Lower leg skin (tissue), 4 donors: ENCODE data around the gene MSANTD2. TPM values are rescaled to one million over a fixed set of nuclear protein-coding genes. Genes with fewer than 3 reads are reported as not detected.

Experiments
- DNase-seq, 2 donors: peaks; one replicate each; pipeline ENCODE4 v3.0.0-alpha.2; 2019; ENCODE audit warnings: low spot score in 2 of 2
- H3K4me3 ChIP-seq: fragments of 200-600 bp; sonication (generic); 2 replicates; pipeline ENCODE4 v1.5.1; 2017; ENCODE audit warnings: mild to moderate bottlenecking, low read depth; ENCODE audit not compliant: poor library complexity, severe bottlenecking
- POLR2A ChIP-seq, 2 donors: fragments of 450-650 bp; IDR thresholded peaks; one replicate each; pipeline ENCODE4 v1.6.1; 2016 to 2017; ENCODE audit warnings: antibody characterized with exemption in 2 of 2, mild to moderate bottlenecking in 1 of 2, moderate library complexity in 1 of 2
- WGBS, 2 donors: methylation state at CpG; one replicate each; pipeline ENCODE4 v1.1.5; 2018; 5-methylcytosine and 5-hydroxymethylcytosine counted together
- intact Hi-C: fragments of 100-400 bp; cut with DNase I; formaldehyde crosslinking; loops from one replicate; pipeline ENCODE4 v1.15.0; 2023; ENCODE audit warnings: low total_unique reads
- total RNA-seq, 4 donors: library from RNA; depleted of rRNA; stranded (reverse); fragments of >200 nt; gene quantifications; one replicate each; pipeline ENCODE4 v1.1.0, GENCODE V29; 2016
- TF ChIP-seq, protein P1 (sequence below), 3 donors: fragments of 450-650 bp; IDR thresholded peaks; one replicate each; pipeline ENCODE4 v1.5.1; 2016; ENCODE audit warnings: antibody characterized with exemption in 3 of 3, mild to moderate bottlenecking in 3 of 3, moderate library complexity in 2 of 3

MSANTD2 gene
- total RNA-seq, 4 donors from 2014 or later = 11.5 to 21.2 (median 15.2) TPM

DNA sequence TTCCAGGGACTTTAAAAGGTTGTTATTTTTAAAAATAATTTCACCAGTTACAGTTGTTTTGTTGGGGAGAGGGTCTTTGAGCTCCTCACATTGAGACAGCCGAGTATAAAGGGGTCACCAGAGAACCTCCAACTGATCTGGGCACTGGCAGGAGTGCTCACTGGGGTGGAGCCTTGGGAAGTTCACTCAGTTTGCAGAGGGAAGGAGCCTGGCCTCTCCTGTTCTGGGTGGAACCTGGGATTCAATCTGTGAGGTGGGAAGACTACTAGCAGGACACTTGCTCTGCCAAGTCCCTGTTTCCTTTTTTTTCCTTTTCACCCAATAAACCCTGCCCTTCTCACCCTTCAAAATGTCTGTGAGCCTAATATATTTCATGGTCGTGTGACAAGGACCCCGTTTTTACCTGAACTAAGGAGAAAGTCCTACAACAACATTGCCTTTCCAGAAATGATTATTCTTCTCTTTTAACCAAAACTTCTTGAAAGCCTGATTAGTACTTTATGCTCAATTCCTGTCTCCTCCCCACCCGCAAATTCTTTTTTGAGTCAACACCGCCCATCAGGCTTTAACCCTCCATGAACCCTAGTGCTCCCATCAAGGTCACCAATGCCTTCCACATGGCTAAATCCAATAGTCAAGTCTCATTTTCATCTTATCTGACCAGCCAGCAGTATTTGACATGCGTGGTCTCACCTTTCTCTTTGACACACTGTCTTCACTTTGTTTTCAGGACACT is 22.0 kb upstream of the MSANTD2 start:
- TF ChIP-seq, protein P1, sequence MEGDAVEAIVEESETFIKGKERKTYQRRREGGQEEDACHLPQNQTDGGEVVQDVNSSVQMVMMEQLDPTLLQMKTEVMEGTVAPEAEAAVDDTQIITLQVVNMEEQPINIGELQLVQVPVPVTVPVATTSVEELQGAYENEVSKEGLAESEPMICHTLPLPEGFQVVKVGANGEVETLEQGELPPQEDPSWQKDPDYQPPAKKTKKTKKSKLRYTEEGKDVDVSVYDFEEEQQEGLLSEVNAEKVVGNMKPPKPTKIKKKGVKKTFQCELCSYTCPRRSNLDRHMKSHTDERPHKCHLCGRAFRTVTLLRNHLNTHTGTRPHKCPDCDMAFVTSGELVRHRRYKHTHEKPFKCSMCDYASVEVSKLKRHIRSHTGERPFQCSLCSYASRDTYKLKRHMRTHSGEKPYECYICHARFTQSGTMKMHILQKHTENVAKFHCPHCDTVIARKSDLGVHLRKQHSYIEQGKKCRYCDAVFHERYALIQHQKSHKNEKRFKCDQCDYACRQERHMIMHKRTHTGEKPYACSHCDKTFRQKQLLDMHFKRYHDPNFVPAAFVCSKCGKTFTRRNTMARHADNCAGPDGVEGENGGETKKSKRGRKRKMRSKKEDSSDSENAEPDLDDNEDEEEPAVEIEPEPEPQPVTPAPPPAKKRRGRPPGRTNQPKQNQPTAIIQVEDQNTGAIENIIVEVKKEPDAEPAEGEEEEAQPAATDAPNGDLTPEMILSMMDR (IDR thresholded peaks at IDR 0.05) = no peak
- intact Hi-C loops = no loop called here
- 63 to 66% methylated on average over 6 of the region's 6 CpGs for WGBS, 2 donors
- DNase-seq = no peak
- H3K4me3 ChIP-seq = no peak overlapping the region

DNA sequence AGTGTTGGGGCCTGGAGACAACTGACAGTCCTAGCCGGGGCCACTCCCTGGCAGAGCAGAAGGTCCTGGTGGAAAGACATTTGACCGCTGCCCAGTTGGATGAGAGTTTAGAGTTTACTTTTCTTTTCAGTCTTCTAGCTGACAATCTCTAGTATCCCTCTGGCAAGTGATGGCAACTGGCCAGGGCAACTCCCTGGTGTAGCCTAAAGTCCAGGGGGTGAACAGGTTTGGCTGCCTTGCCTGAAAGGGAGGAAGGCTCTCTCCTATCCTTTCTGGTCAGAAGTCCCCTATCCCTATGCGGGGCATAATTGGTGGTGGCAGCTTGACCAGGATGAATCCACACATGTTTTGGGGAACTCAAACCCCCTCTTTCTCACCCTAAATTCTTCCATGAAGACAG is 16.8 kb upstream of the MSANTD2 start:
- 91 to 95% methylated on average over 3 of the region's 3 CpGs for WGBS, 2 donors
- TF ChIP-seq POLR2A (IDR thresholded peaks at IDR 0.05) = no peak
- TF ChIP-seq, protein P1 (IDR thresholded peaks at IDR 0.05) = no peak
- intact Hi-C loops = no loop called here
- no peak for DNase-seq
- no peak overlapping the region for H3K4me3 ChIP-seq

DNA sequence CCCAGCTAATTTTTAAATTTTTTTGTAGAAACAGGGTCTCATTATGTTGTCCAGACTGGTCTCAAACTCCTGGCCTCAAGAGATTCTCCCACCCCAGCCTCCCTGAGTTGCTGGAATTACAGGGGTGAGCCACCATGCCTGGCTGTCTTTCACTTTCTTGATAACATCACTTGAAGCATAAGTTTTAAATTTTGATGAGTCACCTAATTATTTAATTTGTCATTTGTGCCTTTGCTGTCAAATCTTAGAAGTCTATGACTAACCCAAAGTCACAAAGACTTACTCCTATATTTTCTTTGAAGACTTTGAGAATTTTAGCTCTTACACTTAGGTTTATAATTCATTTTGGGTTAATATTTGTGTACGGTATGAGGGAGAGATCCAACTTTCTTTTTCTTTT is 14.5 kb upstream of the MSANTD2 start:
- intact Hi-C loops = no loop called here
- WGBS, 2 donors = 92% methylated on average over 1 of the region's 1 CpG
- H3K4me3 ChIP-seq = no peak overlapping the region
- TF ChIP-seq, protein P1 (IDR thresholded peaks at IDR 0.05) = no peak
- TF ChIP-seq POLR2A (IDR thresholded peaks at IDR 0.05) = no peak
- DNase-seq = no peak

DNA sequence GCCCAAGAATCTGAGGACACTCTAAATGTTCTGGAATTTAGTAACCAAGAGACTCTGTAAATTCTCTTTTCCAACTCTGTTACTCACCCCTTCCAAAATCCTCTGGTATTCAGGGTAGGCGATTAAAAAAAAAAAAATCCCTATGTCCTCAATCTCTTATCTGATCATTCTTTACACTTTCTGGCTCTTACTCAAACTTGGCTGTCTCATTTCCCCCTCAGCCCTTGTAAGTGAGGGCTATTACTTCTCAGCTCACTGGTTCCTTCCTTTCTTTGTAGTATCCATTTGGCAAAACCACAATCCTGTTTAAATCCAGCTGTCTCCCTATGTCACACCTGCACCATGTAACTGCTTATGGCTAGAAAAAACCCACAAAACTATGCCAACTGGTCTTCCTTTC is 12.7 kb upstream of the MSANTD2 start:
- intact Hi-C loops = no loop called here
- DNase-seq = no peak
- TF ChIP-seq, protein P1 (IDR thresholded peaks at IDR 0.05) = no peak
- no peak for TF ChIP-seq POLR2A (IDR thresholded peaks at IDR 0.05)

DNA sequence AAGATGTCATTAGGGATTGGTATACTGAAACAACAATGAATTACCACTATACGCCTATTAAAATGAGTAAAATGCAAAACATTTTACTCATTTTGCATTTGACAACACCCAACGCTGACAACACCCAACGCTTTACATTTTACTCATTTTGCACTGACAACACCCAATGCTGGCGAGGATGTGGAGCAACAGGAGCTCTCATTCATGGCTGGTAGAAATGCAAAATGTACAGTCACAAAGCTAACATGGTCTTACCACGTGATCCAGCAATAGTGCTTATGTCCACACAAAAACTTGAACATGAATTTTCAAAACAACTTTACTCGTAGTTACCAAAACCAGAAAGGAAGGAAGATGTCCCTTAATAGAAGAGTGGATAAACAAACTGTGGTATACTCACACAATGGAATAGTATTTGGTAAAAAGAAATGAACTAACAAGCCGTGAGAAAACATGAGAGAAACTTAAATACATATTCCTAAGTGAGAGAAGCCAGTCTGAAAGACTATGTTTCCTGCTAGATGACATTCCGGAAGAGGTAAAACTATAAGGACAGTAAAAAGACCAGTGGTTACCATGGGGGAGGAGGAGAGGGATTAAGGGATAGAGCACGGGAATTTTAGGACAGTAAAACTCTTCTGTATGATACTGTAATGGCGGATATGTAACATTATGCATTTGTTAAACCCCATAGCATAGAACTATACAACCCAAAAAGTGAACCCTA is 11.4 kb upstream of the MSANTD2 start:
- intact Hi-C loops = no loop called here
- 80 to 83% methylated on average over 10 of the region's 10 CpGs for WGBS, 2 donors
- no peak for DNase-seq
- no peak overlapping the region for H3K4me3 ChIP-seq
- TF ChIP-seq, protein P1 (IDR thresholded peaks at IDR 0.05) = no peak
- TF ChIP-seq POLR2A (IDR thresholded peaks at IDR 0.05) = no peak

More for the DNA sequence above, 12.7 kb upstream of the MSANTD2 start:
- WGBS, 2 donors = 26 to 33% methylated on average over 1 of the region's 1 CpG
- H3K4me3 ChIP-seq = no peak overlapping the region
